CD14-positive monocyte (primary cell): ENCODE data around the gene GAK. TPM values are rescaled to one million over a fixed set of nuclear protein-coding genes. Genes with fewer than 3 reads are reported as not detected.
A peak's percentile ranks its signal among the peaks of the same experiment; 100 is the strongest.
"Not testable (repeated sequence)": the region's sequence is repeated elsewhere in the genome, so short reads cannot be mapped to it uniquely, and the experiment has no call there.

Experiments
- DNase-seq, 3 donors: peaks; one replicate each; pipeline ENCODE4 v3.0.0-alpha.2; 2011 to 2022
- H2AFZ ChIP-seq: 2 replicates; pipeline ENCODE4 v1.6.0; 2012; ENCODE audit warnings: mild to moderate bottlenecking, low read depth, low read length, inconsistent platforms; ENCODE audit not compliant: insufficient read depth, poor library complexity, severe bottlenecking
- H3K27ac ChIP-seq, 2 donors: 1 replicate in 1 of 2; 2 replicates in 1 of 2; pipeline ENCODE4 v1.5.1; 2012 to 2013; ENCODE audit warnings: low read length in 2 of 2, control low read depth in 1 of 2, inconsistent platforms in 1 of 2, low read depth in 1 of 2, mild to moderate bottlenecking in 1 of 2
- H3K27me3 ChIP-seq, 2 donors: one replicate each; pipeline versions ENCODE4 v1.6.0 to v1.6.1; 2011 to 2013; ENCODE audit warnings: low read length in 2 of 2; ENCODE audit not compliant: control insufficient read depth in 2 of 2, insufficient read depth in 2 of 2
- H3K36me3 ChIP-seq, 2 donors: replicated peaks in 1 of 2; 1 replicate in 1 of 2; 2 replicates in 1 of 2; pipeline versions ENCODE4 v1.5.1 to v1.6.1; 2012 to 2013; ENCODE audit warnings: low read length in 2 of 2, control low read depth in 1 of 2, inconsistent platforms in 1 of 2, mild to moderate bottlenecking in 1 of 2; ENCODE audit not compliant: insufficient read depth in 2 of 2, control insufficient read depth in 1 of 2
- H3K4me1 ChIP-seq, 2 donors: 1 replicate in 1 of 2; 2 replicates in 1 of 2; pipeline versions ENCODE4 v1.5.1 to v1.6.1; 2012 to 2013; ENCODE audit warnings: low read length in 2 of 2, control low read depth in 1 of 2, inconsistent platforms in 1 of 2, mild to moderate bottlenecking in 1 of 2, moderate library complexity in 1 of 2; ENCODE audit not compliant: insufficient read depth in 2 of 2, control insufficient read depth in 1 of 2
- H3K4me2 ChIP-seq: replicated peaks from 2 replicates; pipeline ENCODE3; 2012; ENCODE audit warnings: low read length, moderate library complexity, mild to moderate bottlenecking; ENCODE audit not compliant: poor library complexity, severe bottlenecking; ENCODE audit errors: extremely low read depth
- H3K4me3 ChIP-seq, 3 experiments: fragments of 200-600 bp in 1 of 3; sonication (generic) in 1 of 3; replicated peaks in 1 of 3; 1 replicate in 2 of 3; 2 replicates in 1 of 3; pipeline ENCODE4 v1.5.1; 2011 to 2013; ENCODE audit warnings: low read length in 3 of 3, mild to moderate bottlenecking in 3 of 3, control low read depth in 2 of 3, low read depth in 2 of 3, inconsistent platforms in 1 of 3, moderate library complexity in 1 of 3
- H3K79me2 ChIP-seq: 2 replicates; pipeline ENCODE4 v1.6.0; 2012; ENCODE audit warnings: mild to moderate bottlenecking, control low read depth, inconsistent platforms, low read length, moderate library complexity; ENCODE audit not compliant: insufficient read depth
- H3K9ac ChIP-seq: 2 replicates; pipeline ENCODE4 v1.6.0; 2017; ENCODE audit warnings: low read length, mild to moderate bottlenecking; ENCODE audit not compliant: insufficient read depth, poor library complexity, severe bottlenecking
- H3K9me3 ChIP-seq, 2 donors: replicated peaks in 1 of 2; 1 replicate in 1 of 2; 2 replicates in 1 of 2; pipeline versions ENCODE4 v1.5.1 to v1.6.1; 2012 to 2013; ENCODE audit warnings: low read length in 2 of 2, control low read depth in 1 of 2; ENCODE audit not compliant: control insufficient read depth in 1 of 2, insufficient read depth in 1 of 2
- H4K20me1 ChIP-seq: 2 replicates; pipeline ENCODE4 v1.6.0; 2012; ENCODE audit warnings: mild to moderate bottlenecking, low read length, control low read depth, moderate library complexity; ENCODE audit not compliant: insufficient read depth
- H3K27ac Mint-ChIP-seq, 7 donors: one replicate each; pipeline ENCODE4 v1.8.0; 2020; ENCODE audit warnings: mild to moderate bottlenecking in 7 of 7, mixed read lengths in 7 of 7, moderate library complexity in 6 of 7, inconsistent platforms in 2 of 7
- H3K27me3 Mint-ChIP-seq, 3 donors: one replicate each; pipeline ENCODE4 v1.8.0; 2021 to 2022; ENCODE audit warnings: low read depth in 3 of 3, mild to moderate bottlenecking in 3 of 3, mixed read lengths in 3 of 3, moderate library complexity in 3 of 3, inconsistent platforms in 1 of 3
- H3K36me3 Mint-ChIP-seq, 2 donors: one replicate each; pipeline ENCODE4 v1.8.0; 2020; ENCODE audit warnings: mixed read lengths in 2 of 2, inconsistent platforms in 1 of 2, mild to moderate bottlenecking in 1 of 2
- H3K4me1 Mint-ChIP-seq: one replicate; pipeline ENCODE4 v1.8.0; 2020; ENCODE audit warnings: mild to moderate bottlenecking, mixed read lengths
- H3K4me3 Mint-ChIP-seq, 2 donors: one replicate each; pipeline ENCODE4 v1.8.0; 2020; ENCODE audit warnings: mild to moderate bottlenecking in 2 of 2, mixed read lengths in 2 of 2, moderate library complexity in 1 of 2
- H3K9me3 Mint-ChIP-seq, 7 donors: one replicate each; pipeline ENCODE4 v1.8.0; 2020 to 2022; ENCODE audit warnings: mixed read lengths in 7 of 7, mild to moderate bottlenecking in 6 of 7, moderate library complexity in 6 of 7, inconsistent platforms in 2 of 7
- WGBS: methylation state at CpG from one replicate; pipeline ENCODE4 v1.1.5; 2013; ENCODE audit warnings: missing lambda C conversion rate; ENCODE audit not compliant: insufficient coverage; 5-methylcytosine and 5-hydroxymethylcytosine counted together
- intact Hi-C, 2 donors: fragments of 100-400 bp; cut with micrococcal nuclease; formaldehyde crosslinking; loops; one replicate each; pipeline versions ENCODE4 v1.15.0 to v1.15.1; 2023
- polyA plus RNA-seq, 3 donors: library from polyadenylated mRNA; depleted of rRNA in 1 of 3; unstranded in 2 of 3; stranded (reverse) in 1 of 3; fragments of 300-500 nt in 2 of 3; fragments of >200 nt in 1 of 3; fragmentation: Illumina TruSeq in 2 of 3; gene quantifications; 1 replicate in 2 of 3; 2 replicates in 1 of 3; pipeline ENCODE4 v1.2.3, GENCODE V29; 2012 to 2021
- TF ChIP-seq, protein P1 (sequence below): fragments of 200-600 bp; IDR thresholded peaks from one replicate; pipeline ENCODE4 v1.8.0; 2022; ENCODE audit warnings: antibody characterized with exemption, mild to moderate bottlenecking

The GAK gene
- polyA plus RNA-seq, 3 donors, result 40.3 to 88.7 (median 54.9) TPM

- no peaks in the 10 kb centered on the region for H3K79me2 ChIP-seq
- H3K4me1 ChIP-seq, result no peaks in the 10 kb centered on the region
- no peak overlapping the region for H3K4me3 ChIP-seq
- Mint-ChIP-seq H3K4me3 (no peak overlapping the region), H3K36me3 (no peaks in the 10 kb centered on the region), H3K9me3 (peaks cover 4 to 12% (median 9%) of the 10 kb centered on the region in 7 donors), H3K4me1 (no peaks in the 10 kb centered on the region), H3K27me3 (peaks cover 32 to 52% (median 34%) of the 10 kb centered on the region in 3 donors), H3K27ac (no peak overlapping the region)
- H3K4me2 ChIP-seq, result no peak overlapping the region
- peaks cover 0 to 8% of the 10 kb centered on the region in 2 donors for H3K9me3 ChIP-seq
- no peak for DNase-seq
- peaks cover 0 to 6% of the 10 kb centered on the region in 2 donors for H3K27me3 ChIP-seq
- intact Hi-C loops, result no loop called here
- H3K27ac ChIP-seq, result no peak overlapping the region
- TF ChIP-seq, protein P1, sequence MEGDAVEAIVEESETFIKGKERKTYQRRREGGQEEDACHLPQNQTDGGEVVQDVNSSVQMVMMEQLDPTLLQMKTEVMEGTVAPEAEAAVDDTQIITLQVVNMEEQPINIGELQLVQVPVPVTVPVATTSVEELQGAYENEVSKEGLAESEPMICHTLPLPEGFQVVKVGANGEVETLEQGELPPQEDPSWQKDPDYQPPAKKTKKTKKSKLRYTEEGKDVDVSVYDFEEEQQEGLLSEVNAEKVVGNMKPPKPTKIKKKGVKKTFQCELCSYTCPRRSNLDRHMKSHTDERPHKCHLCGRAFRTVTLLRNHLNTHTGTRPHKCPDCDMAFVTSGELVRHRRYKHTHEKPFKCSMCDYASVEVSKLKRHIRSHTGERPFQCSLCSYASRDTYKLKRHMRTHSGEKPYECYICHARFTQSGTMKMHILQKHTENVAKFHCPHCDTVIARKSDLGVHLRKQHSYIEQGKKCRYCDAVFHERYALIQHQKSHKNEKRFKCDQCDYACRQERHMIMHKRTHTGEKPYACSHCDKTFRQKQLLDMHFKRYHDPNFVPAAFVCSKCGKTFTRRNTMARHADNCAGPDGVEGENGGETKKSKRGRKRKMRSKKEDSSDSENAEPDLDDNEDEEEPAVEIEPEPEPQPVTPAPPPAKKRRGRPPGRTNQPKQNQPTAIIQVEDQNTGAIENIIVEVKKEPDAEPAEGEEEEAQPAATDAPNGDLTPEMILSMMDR, result no peak
- H4K20me1 ChIP-seq, result no peaks in the 10 kb centered on the region
- no peak overlapping the region for H2AFZ ChIP-seq
- WGBS, result 89% methylated on average over 28 of the region's 30 CpGs
- no peak overlapping the region for H3K9ac ChIP-seq
- H3K36me3 ChIP-seq, result no peaks in the 10 kb centered on the region
Measured at GRCh38 chr4:808860-809570, 123.1 kb downstream of the GAK start.

GRCh38 chr4:807792-808191, 124.3 kb downstream of the GAK start:
- intact Hi-C loops, result no loop called here
- no peak for DNase-seq
- Histone ChIP-seq H3K9ac (no peak overlapping the region), H3K4me1 (no peaks in the 10 kb centered on the region), H3K9me3 (peaks cover 0 to 8% of the 10 kb centered on the region in 2 donors), H3K27ac (no peak overlapping the region), H3K4me2 (no peak overlapping the region), H3K4me3 (no peak overlapping the region), H3K79me2 (no peaks in the 10 kb centered on the region), H2AFZ (no peak overlapping the region), H4K20me1 (no peaks in the 10 kb centered on the region), H3K27me3 (peaks cover 0 to 6% of the 10 kb centered on the region in 2 donors), H3K36me3 (no peaks in the 10 kb centered on the region)
- Mint-ChIP-seq H3K36me3 (no peaks in the 10 kb centered on the region), H3K4me1 (no peaks in the 10 kb centered on the region), H3K9me3 (peaks cover 5 to 19% (median 11%) of the 10 kb centered on the region in 7 donors), H3K27ac (no peak overlapping the region), H3K4me3 (no peak overlapping the region), H3K27me3 (peaks cover 20 to 45% (median 23%) of the 10 kb centered on the region in 3 donors)
- WGBS, result 100% methylated on average over 3 of the region's 5 CpGs
- TF ChIP-seq, protein P1, result no peak

DNA sequence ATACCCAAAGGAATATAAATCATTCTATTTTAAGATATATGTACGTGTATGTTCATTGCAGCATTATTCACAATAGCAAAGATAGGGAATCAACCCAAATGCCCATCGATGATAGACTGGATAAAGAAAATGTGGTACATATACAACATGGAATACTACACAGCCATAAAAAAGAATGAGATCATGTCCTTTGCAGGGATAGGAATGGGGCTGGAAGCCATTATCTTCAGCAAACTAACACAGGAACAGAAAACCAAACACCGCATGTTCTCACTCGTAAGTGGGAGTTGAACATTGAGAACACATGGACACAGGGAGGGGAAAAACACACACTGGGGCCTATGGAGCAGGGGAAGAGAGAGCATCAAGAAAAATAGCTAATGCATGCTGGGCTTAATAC, 125.1 kb downstream of the GAK start:
- H3K27ac ChIP-seq, H3K4me1 Mint-ChIP-seq, H3K36me3 ChIP-seq, H3K79me2 ChIP-seq, DNase-seq, H3K4me1 ChIP-seq, H3K4me2 ChIP-seq, H3K9me3 ChIP-seq, H3K36me3 Mint-ChIP-seq, H4K20me1 ChIP-seq, H3K27ac Mint-ChIP-seq, intact Hi-C loops, H3K27me3 ChIP-seq, H2AFZ ChIP-seq, H3K4me3 ChIP-seq, H3K9ac ChIP-seq: not testable (repeated sequence)
- Mint-ChIP-seq H3K9me3 (peaks cover 7 to 19% (median 11%) of the 10 kb centered on the region in 7 donors), H3K4me3 (peak overlapping the region in 1 of 2 donors; percentile 31), H3K27me3 (peaks cover 12 to 45% (median 21%) of the 10 kb centered on the region in 3 donors)
- WGBS, result 83% methylated on average over 1 of the region's 4 CpGs
